Vagina (tissue), 2 donors: ENCODE results near the gene RABGAP1L. TPM values are rescaled to one million over a fixed set of nuclear protein-coding genes. Genes with fewer than 3 reads are reported as not detected.

Experiments used
- DNase-seq, 2 donors: peaks; one replicate each; pipeline ENCODE4 v3.0.0-alpha.2; 2017; ENCODE audit errors: extremely low spot score in 2 of 2
- H3K27ac ChIP-seq: fragments of 200-600 bp; sonication (generic); one replicate; pipeline ENCODE4 v1.5.1; 2019
- H3K27me3 ChIP-seq: fragments of 200-600 bp; sonication (generic); one replicate; pipeline ENCODE4 v1.5.1; 2019
- H3K36me3 ChIP-seq, 2 donors: fragments of 200-600 bp; sonication (generic); one replicate each; pipeline ENCODE4 v1.5.1; 2017 to 2019
- H3K4me1 ChIP-seq: fragments of 200-600 bp; sonication (generic); one replicate; pipeline ENCODE4 v1.5.1; 2019
- H3K4me3 ChIP-seq, 2 donors: fragments of 200-600 bp; sonication (generic); 1 replicate in 1 of 2; 2 replicates in 1 of 2; pipeline ENCODE4 v1.5.1; 2016 to 2019
- H3K9me3 ChIP-seq: fragments of 200-600 bp; sonication (generic); one replicate; pipeline ENCODE4 v1.5.1; 2019
- POLR2A ChIP-seq, 2 donors: fragments of 450-650 bp; IDR thresholded peaks; one replicate each; pipeline ENCODE4 v1.6.1; 2017; ENCODE audit warnings: antibody characterized with exemption in 2 of 2, mild to moderate bottlenecking in 2 of 2, moderate library complexity in 2 of 2
- POLR2AphosphoS5 ChIP-seq, 2 donors: sonication (generic); formaldehyde crosslinking; IDR thresholded peaks; one replicate each; pipeline ENCODE4 v1.9.0; 2017; ENCODE audit warnings: antibody characterized with exemption in 2 of 2, mild to moderate bottlenecking in 2 of 2, low read depth in 1 of 2; ENCODE audit not compliant: insufficient read depth in 1 of 2
- intact Hi-C: fragments of 100-400 bp; cut with DNase I; formaldehyde crosslinking; loops from one replicate; pipeline ENCODE4 v1.15.1; 2023
- total RNA-seq: library from RNA; depleted of rRNA; stranded (reverse); fragments of >200 nt; gene quantifications from one replicate; pipeline ENCODE4 v1.2.3, GENCODE V29; 2016
- TF ChIP-seq, protein P1 (sequence below), 3 experiments: fragments of 450-650 bp in 2 of 3; fragments of 200-600 bp in 1 of 3; sonication (generic) in 1 of 3; IDR thresholded peaks; one replicate each; pipeline ENCODE4 v1.5.1; 2017 to 2019; ENCODE audit warnings: antibody characterized with exemption in 3 of 3, mild to moderate bottlenecking in 2 of 3, moderate library complexity in 2 of 3

RABGAP1L gene
- total RNA-seq, 1 donor from 2014 or later: 40.0 TPM

DNA sequence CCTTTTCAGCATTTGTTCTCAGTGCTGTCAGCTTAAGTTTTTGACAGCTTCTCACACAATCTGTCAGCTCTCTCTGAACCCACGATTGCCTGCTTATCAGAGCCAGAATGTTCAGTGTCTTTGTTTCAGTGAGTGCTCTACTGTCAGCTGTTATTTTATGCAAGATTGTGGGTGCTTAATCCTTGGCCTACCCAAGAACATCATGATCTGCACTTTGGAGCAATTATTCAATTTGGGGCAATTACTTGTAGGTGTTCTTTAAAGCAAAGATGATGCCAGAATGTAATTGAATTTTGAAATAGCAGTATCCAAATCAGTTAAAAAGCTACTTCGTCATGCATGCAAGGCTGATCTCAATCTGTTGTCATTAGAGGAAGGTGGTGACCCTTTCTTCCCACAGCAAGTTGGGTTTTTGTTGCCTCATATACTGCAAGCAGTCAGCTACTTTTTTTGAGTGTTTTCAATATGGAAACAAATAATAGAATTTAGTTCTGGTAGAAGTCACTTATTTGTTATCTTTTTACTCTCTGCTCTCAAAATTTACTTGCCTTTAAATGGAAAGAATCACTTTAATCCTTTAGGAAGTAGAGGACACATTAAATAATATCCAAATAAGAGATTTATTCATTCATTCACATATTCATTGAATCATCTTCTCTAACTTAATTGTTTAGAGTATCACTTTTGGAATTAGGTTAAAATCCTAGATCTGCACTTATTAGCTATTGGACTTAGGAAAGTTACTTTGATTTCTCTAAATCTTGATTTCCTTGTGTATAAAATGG lies 586.9 kb downstream of the RABGAP1L start:
- H3K4me1 ChIP-seq: no peaks in the 10 kb centered on the region
- TF ChIP-seq POLR2AphosphoS5 (IDR thresholded peaks at IDR 0.05; ENCODE audit: insufficient read depth in 1 of 2, low read depth in 1 of 2): no peak
- TF ChIP-seq, protein P1, sequence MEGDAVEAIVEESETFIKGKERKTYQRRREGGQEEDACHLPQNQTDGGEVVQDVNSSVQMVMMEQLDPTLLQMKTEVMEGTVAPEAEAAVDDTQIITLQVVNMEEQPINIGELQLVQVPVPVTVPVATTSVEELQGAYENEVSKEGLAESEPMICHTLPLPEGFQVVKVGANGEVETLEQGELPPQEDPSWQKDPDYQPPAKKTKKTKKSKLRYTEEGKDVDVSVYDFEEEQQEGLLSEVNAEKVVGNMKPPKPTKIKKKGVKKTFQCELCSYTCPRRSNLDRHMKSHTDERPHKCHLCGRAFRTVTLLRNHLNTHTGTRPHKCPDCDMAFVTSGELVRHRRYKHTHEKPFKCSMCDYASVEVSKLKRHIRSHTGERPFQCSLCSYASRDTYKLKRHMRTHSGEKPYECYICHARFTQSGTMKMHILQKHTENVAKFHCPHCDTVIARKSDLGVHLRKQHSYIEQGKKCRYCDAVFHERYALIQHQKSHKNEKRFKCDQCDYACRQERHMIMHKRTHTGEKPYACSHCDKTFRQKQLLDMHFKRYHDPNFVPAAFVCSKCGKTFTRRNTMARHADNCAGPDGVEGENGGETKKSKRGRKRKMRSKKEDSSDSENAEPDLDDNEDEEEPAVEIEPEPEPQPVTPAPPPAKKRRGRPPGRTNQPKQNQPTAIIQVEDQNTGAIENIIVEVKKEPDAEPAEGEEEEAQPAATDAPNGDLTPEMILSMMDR (IDR thresholded peaks at IDR 0.05): no peak
- TF ChIP-seq POLR2A (IDR thresholded peaks at IDR 0.05): no peak
- H3K4me3 ChIP-seq: no peak overlapping the region
- no peaks in the 10 kb centered on the region for H3K27me3 ChIP-seq
- DNase-seq: no peak
- intact Hi-C loops: loop anchor here (10.0 kb wide), 1 partner anchor 481 kb away; no protein-coding TSS in a partner anchor
- H3K36me3 ChIP-seq: no peaks in the 10 kb centered on the region
- no peaks in the 10 kb centered on the region for H3K9me3 ChIP-seq
- no peak overlapping the region for H3K27ac ChIP-seq

DNA sequence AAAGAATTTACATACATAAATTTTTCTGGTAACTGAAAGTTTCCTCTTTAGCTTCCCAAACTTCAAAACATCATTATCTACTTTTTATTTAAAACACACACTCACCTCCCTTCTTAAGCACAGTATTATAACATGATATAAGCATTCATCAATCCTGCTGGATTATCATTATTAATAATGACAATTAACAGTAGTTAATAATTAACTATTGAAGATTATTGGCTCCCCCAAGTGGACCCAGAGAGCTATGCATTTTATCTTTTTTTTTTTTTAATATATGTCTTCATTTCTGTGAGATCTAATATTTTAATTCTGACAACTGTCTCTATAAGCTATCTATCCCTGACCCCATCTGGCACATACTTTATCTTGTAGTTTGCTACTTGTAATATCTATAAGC lies 588.3 kb downstream of the RABGAP1L start:
- intact Hi-C loops: loop anchor here (10.0 kb wide), 1 partner anchor 483 kb away; no protein-coding TSS in a partner anchor
- no peaks in the 10 kb centered on the region for H3K27me3 ChIP-seq

DNA sequence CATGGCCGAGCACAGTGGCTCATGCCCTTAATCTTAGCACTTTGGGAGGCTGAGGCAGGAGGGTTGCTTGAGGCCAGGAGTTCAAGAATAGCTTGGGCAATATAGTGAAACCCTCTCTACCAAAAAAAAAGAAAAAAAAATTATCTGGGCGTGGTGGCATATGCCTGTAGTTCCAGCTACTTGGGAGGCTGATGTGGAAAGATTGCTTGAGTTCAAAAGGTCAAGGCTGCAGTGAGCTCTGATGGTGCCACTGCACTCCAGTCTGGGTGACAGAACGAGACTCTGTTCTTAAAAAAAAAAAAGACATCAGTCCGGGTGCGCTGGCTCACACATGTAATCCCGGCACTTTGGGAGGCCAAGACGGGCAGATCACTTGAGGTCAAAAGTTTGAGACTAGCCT lies 589.3 kb downstream of the RABGAP1L start:
- Histone ChIP-seq H3K36me3 (no peaks in the 10 kb centered on the region), H3K27ac (no peak overlapping the region), H3K4me1 (no peaks in the 10 kb centered on the region), H3K9me3 (no peaks in the 10 kb centered on the region), H3K4me3 (no peak overlapping the region), H3K27me3 (no peaks in the 10 kb centered on the region)
- intact Hi-C loops: loop anchor here (10.0 kb wide), 1 partner anchor 484 kb away; no protein-coding TSS in a partner anchor
- no peak for DNase-seq
- TF ChIP-seq POLR2A (IDR thresholded peaks at IDR 0.05): no peak
- no peak for TF ChIP-seq POLR2AphosphoS5 (IDR thresholded peaks at IDR 0.05; ENCODE audit: insufficient read depth in 1 of 2, low read depth in 1 of 2)

More for the DNA sequence above, 588.3 kb downstream of the RABGAP1L start:
- Histone ChIP-seq H3K4me3 (no peak overlapping the region), H3K27ac (no peak overlapping the region), H3K4me1 (no peaks in the 10 kb centered on the region), H3K36me3 (no peaks in the 10 kb centered on the region), H3K9me3 (no peaks in the 10 kb centered on the region)
- DNase-seq: no peak
- TF ChIP-seq, protein P1 (IDR thresholded peaks at IDR 0.05): no peak
- TF ChIP-seq POLR2A (IDR thresholded peaks at IDR 0.05) (no peak), POLR2AphosphoS5 (IDR thresholded peaks at IDR 0.05; ENCODE audit: insufficient read depth in 1 of 2, low read depth in 1 of 2) (no peak)

DNA sequence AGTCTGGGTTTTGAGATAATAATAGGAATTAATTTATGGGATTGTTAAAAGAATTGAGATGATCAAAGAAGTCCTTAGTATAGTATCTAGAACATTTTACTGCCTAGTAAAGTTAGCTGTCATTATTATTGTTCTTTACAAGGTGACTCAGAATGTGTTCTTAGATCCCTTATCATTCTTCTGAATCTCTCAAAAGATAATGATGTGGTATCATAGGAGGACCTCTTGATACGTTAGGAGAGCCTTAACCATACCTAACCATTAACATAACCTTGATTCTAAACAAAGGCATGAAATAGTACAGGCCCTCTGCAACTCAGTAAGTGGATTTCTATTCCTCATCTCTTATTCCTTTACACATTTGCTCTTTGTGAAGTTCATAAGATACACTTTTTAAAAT lies 593.8 kb downstream of the RABGAP1L start:
- no peak for TF ChIP-seq POLR2AphosphoS5 (IDR thresholded peaks at IDR 0.05; ENCODE audit: insufficient read depth in 1 of 2, low read depth in 1 of 2)
- TF ChIP-seq, protein P1 (IDR thresholded peaks at IDR 0.05): no peak
- no peak for TF ChIP-seq POLR2A (IDR thresholded peaks at IDR 0.05)

DNA sequence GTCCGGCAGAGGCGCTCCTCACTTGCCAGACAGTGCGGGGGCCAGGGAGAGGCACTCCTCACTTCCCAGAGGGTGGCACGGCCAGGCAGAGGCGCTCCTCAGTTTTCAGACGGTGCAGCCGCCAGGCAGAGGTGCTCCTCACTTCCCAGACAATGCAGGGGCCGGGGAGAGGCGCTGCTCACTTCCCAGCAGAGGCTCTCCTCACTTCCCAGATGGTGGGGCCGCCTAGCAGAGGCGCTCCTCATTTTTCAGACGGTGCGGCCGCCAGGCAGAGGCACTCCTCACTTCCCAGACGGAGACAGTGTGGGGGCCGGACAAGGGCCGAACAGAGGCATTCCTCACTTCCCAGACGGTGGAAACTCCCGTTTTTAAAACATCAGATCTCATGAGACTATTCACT lies 602.0 kb downstream of the RABGAP1L start:
- no peaks in the 10 kb centered on the region for H3K4me1 ChIP-seq
- no peaks in the 10 kb centered on the region for H3K27me3 ChIP-seq
- H3K36me3 ChIP-seq: no peaks in the 10 kb centered on the region
- no peak overlapping the region for H3K4me3 ChIP-seq
- TF ChIP-seq POLR2AphosphoS5 (IDR thresholded peaks at IDR 0.05; ENCODE audit: insufficient read depth in 1 of 2, low read depth in 1 of 2) (no peak), POLR2A (IDR thresholded peaks at IDR 0.05) (no peak)
- TF ChIP-seq, protein P1 (IDR thresholded peaks at IDR 0.05): no peak
- no peak for DNase-seq
- intact Hi-C loops: loop anchor here (10.0 kb wide), 1 partner anchor 223 kb away; no protein-coding TSS in a partner anchor
- no peak overlapping the region for H3K27ac ChIP-seq
- no peaks in the 10 kb centered on the region for H3K9me3 ChIP-seq

More for the DNA sequence above, 593.8 kb downstream of the RABGAP1L start:
- intact Hi-C loops: no loop called here
- H3K4me1 ChIP-seq: no peaks in the 10 kb centered on the region
- DNase-seq: no peak
- no peak overlapping the region for H3K4me3 ChIP-seq
- no peak overlapping the region for H3K27ac ChIP-seq
- H3K9me3 ChIP-seq: no peaks in the 10 kb centered on the region
- H3K36me3 ChIP-seq: no peaks in the 10 kb centered on the region
- H3K27me3 ChIP-seq: no peaks in the 10 kb centered on the region
